GM23338 (cell line): ENCODE measurements around the gene FAAH. TPM values are rescaled to one million over a fixed set of nuclear protein-coding genes. Genes with fewer than 3 reads are reported as not detected.
"Not testable (repeated sequence)": the region's sequence is repeated elsewhere in the genome, so short reads cannot be mapped to it uniquely, and the experiment has no call there.

Experiments
- ATAC-seq: fragments of 200-7000 bp; cut with Tn5 transposase; 3 replicates; pipeline ENCODE4 v1.9.1; 2020
- DNase-seq: peaks from one replicate; pipeline ENCODE4 v3.0.0-alpha.2; 2015; ENCODE audit warnings: low spot score
- H2AFZ ChIP-seq: fragments of 200-600 bp; sonication (generic); 2 replicates; pipeline ENCODE4 v1.8.0; 2016; ENCODE audit warnings: antibody characterized with exemption, mild to moderate bottlenecking, moderate library complexity
- H3F3A ChIP-seq: fragments of 200-600 bp; sonication (generic); replicated peaks from 2 replicates; pipeline ENCODE4 v1.8.0; 2017; ENCODE audit warnings: antibody characterized with exemption, mixed run types, low read depth
- H3K27ac ChIP-seq: fragments of 200-600 bp; sonication (generic); 2 replicates; pipeline ENCODE4 v1.6.1; 2016; ENCODE audit warnings: low read depth
- H3K27me3 ChIP-seq: fragments of 200-600 bp; sonication (generic); 2 replicates; pipeline ENCODE4 v1.8.0; 2016; ENCODE audit warnings: mild to moderate bottlenecking, mixed run types, moderate library complexity; ENCODE audit not compliant: insufficient read depth
- H3K36me3 ChIP-seq: fragments of 200-600 bp; sonication (generic); 2 replicates; pipeline ENCODE4 v1.8.0; 2016; ENCODE audit warnings: mild to moderate bottlenecking; ENCODE audit not compliant: insufficient read depth
- H3K4me1 ChIP-seq: fragments of 200-600 bp; sonication (generic); 2 replicates; pipeline ENCODE4 v1.8.0; 2016; ENCODE audit warnings: mild to moderate bottlenecking, moderate library complexity; ENCODE audit not compliant: insufficient read depth
- H3K4me2 ChIP-seq: fragments of 200-600 bp; sonication (generic); 2 replicates; pipeline ENCODE4 v1.7.1; 2017; ENCODE audit warnings: mixed run types
- H3K4me3 ChIP-seq: fragments of 200-600 bp; sonication (generic); 2 replicates; pipeline ENCODE4 v1.6.1; 2016; ENCODE audit warnings: mixed run types
- H3K79me2 ChIP-seq: fragments of 200-600 bp; sonication (generic); replicated peaks from 2 replicates; pipeline ENCODE4 v1.8.0; 2017; ENCODE audit warnings: mild to moderate bottlenecking; ENCODE audit not compliant: insufficient read depth
- H3K9me2 ChIP-seq: fragments of 200-600 bp; sonication (generic); 2 replicates; pipeline ENCODE4 v1.8.0; 2017; ENCODE audit not compliant: insufficient read depth
- H4K20me1 ChIP-seq: fragments of 200-600 bp; sonication (generic); replicated peaks from 2 replicates; pipeline ENCODE4 v1.8.0; 2017; ENCODE audit warnings: mild to moderate bottlenecking; ENCODE audit not compliant: insufficient read depth
- H3K27ac Mint-ChIP-seq: 2 replicates; pipeline ENCODE4 v1.8.0; 2020; ENCODE audit warnings: inconsistent platforms, mild to moderate bottlenecking, moderate library complexity, mixed read lengths
- H3K27me3 Mint-ChIP-seq: 3 replicates; pipeline ENCODE4 v1.8.0; 2022; ENCODE audit warnings: low read depth, mild to moderate bottlenecking, moderate library complexity, mixed read lengths, inconsistent platforms; ENCODE audit not compliant: insufficient read depth, poor library complexity
- H3K36me3 Mint-ChIP-seq: 3 replicates; pipeline ENCODE4 v1.8.0; 2021; ENCODE audit warnings: low read depth, mild to moderate bottlenecking, inconsistent platforms, moderate library complexity, mixed read lengths
- H3K4me1 Mint-ChIP-seq: 3 replicates; pipeline ENCODE4 v1.8.0; 2020; ENCODE audit warnings: mild to moderate bottlenecking, inconsistent platforms, mixed read lengths
- H3K4me3 Mint-ChIP-seq: 3 replicates; pipeline ENCODE4 v1.8.0; 2021; ENCODE audit warnings: moderate library complexity, mild to moderate bottlenecking, inconsistent platforms, mixed read lengths
- H3K9me3 Mint-ChIP-seq: 3 replicates; pipeline ENCODE4 v1.8.0; 2020; ENCODE audit warnings: moderate library complexity, mild to moderate bottlenecking, inconsistent platforms, mixed read lengths
- CREB1 ChIP-seq: fragments of 250-450 bp; sonication (Bioruptor Pico); IDR thresholded peaks from 2 replicates; pipeline ENCODE4 v1.5.0; 2020; ENCODE audit warnings: low read depth, mild to moderate bottlenecking, moderate library complexity
- EZH2 ChIP-seq: fragments of 200-600 bp; sonication (generic); IDR thresholded peaks from one replicate; pipeline ENCODE4 v1.8.0; 2017; ENCODE audit warnings: antibody characterized with exemption, mild to moderate bottlenecking, low read depth; ENCODE audit not compliant: unreplicated experiment
- EZH2phosphoT487 ChIP-seq: fragments of 200-600 bp; sonication (generic); IDR thresholded peaks from one replicate; pipeline ENCODE4 v1.8.1; 2018; ENCODE audit warnings: antibody characterized with exemption; ENCODE audit not compliant: unreplicated experiment
- JUNB ChIP-seq: IDR thresholded peaks from one replicate; pipeline ENCODE4 v1.6.1; 2016; ENCODE audit warnings: antibody characterized with exemption; ENCODE audit not compliant: unreplicated experiment
- NANOG ChIP-seq: IDR thresholded peaks from 2 replicates; pipeline ENCODE4 v1.6.1; 2016; ENCODE audit warnings: antibody characterized with exemption, borderline replicate concordance
- STAT1 ChIP-seq: IDR thresholded peaks from one replicate; pipeline ENCODE4 v1.6.1; 2016; ENCODE audit warnings: antibody characterized with exemption; ENCODE audit not compliant: unreplicated experiment
- ZNF331 ChIP-seq: fragments of 250-450 bp; sonication (Bioruptor Pico); IDR thresholded peaks from 2 replicates; pipeline ENCODE4 v1.5.0; 2020; ENCODE audit warnings: low read depth, mild to moderate bottlenecking, moderate library complexity
- polyA plus RNA-seq: library from polyadenylated mRNA; unstranded; fragments of >200 nt; fragmentation: Nextera tagmentation; extraction: Ambion mirVana; gene quantifications from 2 replicates; pipeline ENCODE4 v1.2.1, GENCODE V29; 2016
- total RNA-seq: library from RNA; depleted of rRNA; stranded (reverse); fragments of >200 nt; shearing (Covaris generic); gene quantifications from 2 replicates; pipeline ENCODE4 v1.2.3, GENCODE V29; 2014
- TF ChIP-seq, protein P1 (sequence below): fragments of 250-450 bp; sonication (Bioruptor Pico); IDR thresholded peaks from 2 replicates; pipeline ENCODE4 v1.5.0; 2020; ENCODE audit warnings: mild to moderate bottlenecking, moderate library complexity
- TF ChIP-seq, protein P2 (sequence below): IDR thresholded peaks from 2 replicates; pipeline ENCODE4 v1.6.1; 2016; ENCODE audit warnings: antibody characterized with exemption
- TF ChIP-seq, protein P3 (sequence below): IDR thresholded peaks from one replicate; pipeline ENCODE4 v1.6.1; 2018; ENCODE audit warnings: antibody characterized with exemption; ENCODE audit not compliant: unreplicated experiment

The FAAH gene
- total and polyA plus RNA-seq, 2 experiments from 2014 or later, result 10.7 to 24.0 TPM

DNA sequence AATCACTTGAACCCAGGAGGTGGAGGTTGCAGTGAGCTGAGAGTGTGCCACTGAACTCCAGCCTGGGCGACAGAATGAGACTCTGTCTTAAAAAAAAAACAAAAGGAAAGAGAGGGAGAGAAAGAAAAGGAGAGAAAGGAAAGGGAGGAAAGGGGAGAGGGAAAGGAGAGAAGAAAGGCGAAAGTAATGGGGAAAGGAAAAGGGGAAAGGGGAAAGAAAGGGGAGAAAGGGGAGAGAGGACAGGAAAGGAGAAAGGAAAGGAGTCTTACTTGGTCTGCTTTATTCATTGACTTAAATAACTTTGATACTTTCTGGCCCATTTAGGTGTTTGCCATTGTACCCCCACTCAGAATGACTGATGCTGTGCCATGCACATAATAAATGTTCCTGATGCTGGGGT is 41.8 kb upstream of the FAAH start (continued):
- TF ChIP-seq, protein P1, sequence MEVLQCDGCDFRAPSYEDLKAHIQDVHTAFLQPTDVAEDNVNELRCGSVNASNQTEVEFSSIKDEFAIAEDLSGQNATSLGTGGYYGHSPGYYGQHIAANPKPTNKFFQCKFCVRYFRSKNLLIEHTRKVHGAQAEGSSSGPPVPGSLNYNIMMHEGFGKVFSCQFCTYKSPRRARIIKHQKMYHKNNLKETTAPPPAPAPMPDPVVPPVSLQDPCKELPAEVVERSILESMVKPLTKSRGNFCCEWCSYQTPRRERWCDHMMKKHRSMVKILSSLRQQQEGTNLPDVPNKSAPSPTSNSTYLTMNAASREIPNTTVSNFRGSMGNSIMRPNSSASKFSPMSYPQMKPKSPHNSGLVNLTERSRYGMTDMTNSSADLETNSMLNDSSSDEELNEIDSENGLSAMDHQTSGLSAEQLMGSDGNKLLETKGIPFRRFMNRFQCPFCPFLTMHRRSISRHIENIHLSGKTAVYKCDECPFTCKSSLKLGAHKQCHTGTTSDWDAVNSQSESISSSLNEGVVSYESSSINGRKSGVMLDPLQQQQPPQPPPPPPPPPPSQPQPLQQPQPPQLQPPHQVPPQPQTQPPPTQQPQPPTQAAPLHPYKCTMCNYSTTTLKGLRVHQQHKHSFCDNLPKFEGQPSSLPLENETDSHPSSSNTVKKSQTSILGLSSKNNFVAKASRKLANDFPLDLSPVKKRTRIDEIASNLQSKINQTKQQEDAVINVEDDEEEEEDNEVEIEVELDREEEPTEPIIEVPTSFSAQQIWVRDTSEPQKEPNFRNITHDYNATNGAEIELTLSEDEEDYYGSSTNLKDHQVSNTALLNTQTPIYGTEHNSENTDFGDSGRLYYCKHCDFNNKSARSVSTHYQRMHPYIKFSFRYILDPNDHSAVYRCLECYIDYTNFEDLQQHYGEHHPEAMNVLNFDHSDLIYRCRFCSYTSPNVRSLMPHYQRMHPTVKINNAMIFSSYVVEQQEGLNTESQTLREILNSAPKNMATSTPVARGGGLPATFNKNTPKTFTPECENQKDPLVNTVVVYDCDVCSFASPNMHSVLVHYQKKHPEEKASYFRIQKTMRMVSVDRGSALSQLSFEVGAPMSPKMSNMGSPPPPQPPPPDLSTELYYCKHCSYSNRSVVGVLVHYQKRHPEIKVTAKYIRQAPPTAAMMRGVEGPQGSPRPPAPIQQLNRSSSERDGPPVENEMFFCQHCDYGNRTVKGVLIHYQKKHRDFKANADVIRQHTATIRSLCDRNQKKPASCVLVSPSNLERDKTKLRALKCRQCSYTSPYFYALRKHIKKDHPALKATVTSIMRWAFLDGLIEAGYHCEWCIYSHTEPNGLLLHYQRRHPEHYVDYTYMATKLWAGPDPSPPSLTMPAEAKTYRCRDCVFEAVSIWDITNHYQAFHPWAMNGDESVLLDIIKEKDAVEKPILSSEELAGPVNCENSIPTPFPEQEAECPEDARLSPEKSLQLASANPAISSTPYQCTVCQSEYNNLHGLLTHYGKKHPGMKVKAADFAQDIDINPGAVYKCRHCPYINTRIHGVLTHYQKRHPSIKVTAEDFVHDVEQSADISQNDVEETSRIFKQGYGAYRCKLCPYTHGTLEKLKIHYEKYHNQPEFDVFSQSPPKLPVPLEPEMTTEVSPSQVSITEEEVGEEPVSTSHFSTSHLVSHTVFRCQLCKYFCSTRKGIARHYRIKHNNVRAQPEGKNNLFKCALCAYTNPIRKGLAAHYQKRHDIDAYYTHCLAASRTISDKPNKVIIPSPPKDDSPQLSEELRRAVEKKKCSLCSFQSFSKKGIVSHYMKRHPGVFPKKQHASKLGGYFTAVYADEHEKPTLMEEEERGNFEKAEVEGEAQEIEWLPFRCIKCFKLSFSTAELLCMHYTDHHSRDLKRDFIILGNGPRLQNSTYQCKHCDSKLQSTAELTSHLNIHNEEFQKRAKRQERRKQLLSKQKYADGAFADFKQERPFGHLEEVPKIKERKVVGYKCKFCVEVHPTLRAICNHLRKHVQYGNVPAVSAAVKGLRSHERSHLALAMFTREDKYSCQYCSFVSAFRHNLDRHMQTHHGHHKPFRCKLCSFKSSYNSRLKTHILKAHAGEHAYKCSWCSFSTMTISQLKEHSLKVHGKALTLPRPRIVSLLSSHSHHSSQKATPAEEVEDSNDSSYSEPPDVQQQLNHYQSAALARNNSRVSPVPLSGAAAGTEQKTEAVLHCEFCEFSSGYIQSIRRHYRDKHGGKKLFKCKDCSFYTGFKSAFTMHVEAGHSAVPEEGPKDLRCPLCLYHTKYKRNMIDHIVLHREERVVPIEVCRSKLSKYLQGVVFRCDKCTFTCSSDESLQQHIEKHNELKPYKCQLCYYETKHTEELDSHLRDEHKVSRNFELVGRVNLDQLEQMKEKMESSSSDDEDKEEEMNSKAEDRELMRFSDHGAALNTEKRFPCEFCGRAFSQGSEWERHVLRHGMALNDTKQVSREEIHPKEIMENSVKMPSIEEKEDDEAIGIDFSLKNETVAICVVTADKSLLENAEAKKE (CRISPR knock-in tag), result no peak
- no peak for TF ChIP-seq ZNF331 (CRISPR knock-in tag)

- ATAC-seq, H3K9me2 ChIP-seq, H3F3A ChIP-seq, H3K4me3 Mint-ChIP-seq, H3K4me1 ChIP-seq, H3K4me1 Mint-ChIP-seq, DNase-seq, H3K79me2 ChIP-seq, H3K4me2 ChIP-seq, H3K27ac ChIP-seq, H3K27me3 ChIP-seq, H3K4me3 ChIP-seq, H3K27me3 Mint-ChIP-seq, H3K27ac Mint-ChIP-seq, H3K9me3 Mint-ChIP-seq, H2AFZ ChIP-seq: not testable (repeated sequence)
- 0 out of 2 replicates have a peak, but pooled peaks cover 12% of the 10 kb centered on the region for H4K20me1 ChIP-seq
- H3K36me3 ChIP-seq, result peaks cover 25% of the 10 kb centered on the region
- H3K36me3 Mint-ChIP-seq, result peaks cover 61% of the 10 kb centered on the region
Measured at GRCh38 chr1:46355920-46356319, 38.2 kb upstream of the FAAH start.

GRCh38 chr1:46362158-46362557 is 32.0 kb upstream of the FAAH start:
- H3K27me3 ChIP-seq, result no peaks in the 10 kb centered on the region
- H3K4me1 Mint-ChIP-seq, result no peaks in the 10 kb centered on the region
- no peak overlapping the region for H3K4me3 Mint-ChIP-seq
- H3K36me3 Mint-ChIP-seq, result peaks cover 54% of the 10 kb centered on the region
- peaks cover 17% of the 10 kb centered on the region for H3K36me3 ChIP-seq
- no peak overlapping the region for H3K27ac Mint-ChIP-seq
- H3K4me3 ChIP-seq, result no peak overlapping the region
- no peaks in the 10 kb centered on the region for H3K4me1 ChIP-seq
- no peaks in the 10 kb centered on the region for H3K9me2 ChIP-seq
- H4K20me1 ChIP-seq, result peaks cover 6% of the 10 kb centered on the region; the same call in 1 of the 2 replicates
- H3F3A ChIP-seq, result peaks cover 1% of the 10 kb centered on the region; the same call in 1 of the 2 replicates
- no peak overlapping the region for H3K27ac ChIP-seq
- no peak overlapping the region for H3K4me2 ChIP-seq
- H3K9me3 Mint-ChIP-seq, result no peaks in the 10 kb centered on the region
- peaks cover 1% of the 10 kb centered on the region for H3K27me3 Mint-ChIP-seq
- ATAC-seq, result no peak
- no peak overlapping the region for H2AFZ ChIP-seq
- H3K79me2 ChIP-seq, result no peaks in the 10 kb centered on the region
- no peak for DNase-seq
- TF ChIP-seq, protein P2, sequence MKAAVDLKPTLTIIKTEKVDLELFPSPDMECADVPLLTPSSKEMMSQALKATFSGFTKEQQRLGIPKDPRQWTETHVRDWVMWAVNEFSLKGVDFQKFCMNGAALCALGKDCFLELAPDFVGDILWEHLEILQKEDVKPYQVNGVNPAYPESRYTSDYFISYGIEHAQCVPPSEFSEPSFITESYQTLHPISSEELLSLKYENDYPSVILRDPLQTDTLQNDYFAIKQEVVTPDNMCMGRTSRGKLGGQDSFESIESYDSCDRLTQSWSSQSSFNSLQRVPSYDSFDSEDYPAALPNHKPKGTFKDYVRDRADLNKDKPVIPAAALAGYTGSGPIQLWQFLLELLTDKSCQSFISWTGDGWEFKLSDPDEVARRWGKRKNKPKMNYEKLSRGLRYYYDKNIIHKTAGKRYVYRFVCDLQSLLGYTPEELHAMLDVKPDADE, result no peak
- TF ChIP-seq EZH2phosphoT487 (no peak), ZNF331 (CRISPR knock-in tag) (no peak), CREB1 (no peak), NANOG (no peak), JUNB (no peak), STAT1 (no peak), EZH2 (no peak)
- TF ChIP-seq, protein P3, sequence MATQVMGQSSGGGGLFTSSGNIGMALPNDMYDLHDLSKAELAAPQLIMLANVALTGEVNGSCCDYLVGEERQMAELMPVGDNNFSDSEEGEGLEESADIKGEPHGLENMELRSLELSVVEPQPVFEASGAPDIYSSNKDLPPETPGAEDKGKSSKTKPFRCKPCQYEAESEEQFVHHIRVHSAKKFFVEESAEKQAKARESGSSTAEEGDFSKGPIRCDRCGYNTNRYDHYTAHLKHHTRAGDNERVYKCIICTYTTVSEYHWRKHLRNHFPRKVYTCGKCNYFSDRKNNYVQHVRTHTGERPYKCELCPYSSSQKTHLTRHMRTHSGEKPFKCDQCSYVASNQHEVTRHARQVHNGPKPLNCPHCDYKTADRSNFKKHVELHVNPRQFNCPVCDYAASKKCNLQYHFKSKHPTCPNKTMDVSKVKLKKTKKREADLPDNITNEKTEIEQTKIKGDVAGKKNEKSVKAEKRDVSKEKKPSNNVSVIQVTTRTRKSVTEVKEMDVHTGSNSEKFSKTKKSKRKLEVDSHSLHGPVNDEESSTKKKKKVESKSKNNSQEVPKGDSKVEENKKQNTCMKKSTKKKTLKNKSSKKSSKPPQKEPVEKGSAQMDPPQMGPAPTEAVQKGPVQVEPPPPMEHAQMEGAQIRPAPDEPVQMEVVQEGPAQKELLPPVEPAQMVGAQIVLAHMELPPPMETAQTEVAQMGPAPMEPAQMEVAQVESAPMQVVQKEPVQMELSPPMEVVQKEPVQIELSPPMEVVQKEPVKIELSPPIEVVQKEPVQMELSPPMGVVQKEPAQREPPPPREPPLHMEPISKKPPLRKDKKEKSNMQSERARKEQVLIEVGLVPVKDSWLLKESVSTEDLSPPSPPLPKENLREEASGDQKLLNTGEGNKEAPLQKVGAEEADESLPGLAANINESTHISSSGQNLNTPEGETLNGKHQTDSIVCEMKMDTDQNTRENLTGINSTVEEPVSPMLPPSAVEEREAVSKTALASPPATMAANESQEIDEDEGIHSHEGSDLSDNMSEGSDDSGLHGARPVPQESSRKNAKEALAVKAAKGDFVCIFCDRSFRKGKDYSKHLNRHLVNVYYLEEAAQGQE, result no peak
